Endometrial microvascular endothelial cells (primary cell): Measurements from ENCODE around the gene TBC1D22A. TPM values are rescaled to one million over a fixed set of nuclear protein-coding genes. Genes with fewer than 3 reads are reported as not detected.

Source experiments
- in situ Hi-C: cut with HindIII; loops from 2 replicates; pipeline ENCODE4 v1.10.0; 2017; ENCODE audit warnings: low sequenced_read_pairs, low pct_unique_long_range_greater_than_20kb; ENCODE audit errors: inconsistent ontology term
- total RNA-seq: library from RNA; depleted of rRNA; stranded (reverse); fragments of >200 nt; gene quantifications from one replicate; pipeline ENCODE4 v1.2.3, GENCODE V29; 2015; ENCODE audit errors: inconsistent ontology term

The TBC1D22A gene
- total RNA-seq, 1 donor from 2014 or later = 20.0 TPM

DNA sequence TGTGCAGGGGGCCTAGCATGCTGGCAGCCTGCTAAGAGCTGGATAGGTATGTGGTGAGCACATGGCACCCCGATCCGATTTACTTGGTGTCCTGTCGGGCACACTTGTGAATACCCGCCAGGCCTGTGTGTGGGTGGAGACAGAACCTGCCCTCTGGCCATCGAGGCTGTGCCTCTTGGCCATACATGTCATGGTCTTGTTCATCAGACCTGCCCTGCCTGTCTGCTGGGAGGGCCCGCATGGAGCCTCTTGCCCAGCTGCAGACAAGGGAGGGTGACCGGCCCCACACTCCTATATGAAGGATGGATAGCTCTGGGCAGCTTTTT is 310.2 kb downstream of the TBC1D22A start:
- in situ Hi-C loops = no loop called here

DNA sequence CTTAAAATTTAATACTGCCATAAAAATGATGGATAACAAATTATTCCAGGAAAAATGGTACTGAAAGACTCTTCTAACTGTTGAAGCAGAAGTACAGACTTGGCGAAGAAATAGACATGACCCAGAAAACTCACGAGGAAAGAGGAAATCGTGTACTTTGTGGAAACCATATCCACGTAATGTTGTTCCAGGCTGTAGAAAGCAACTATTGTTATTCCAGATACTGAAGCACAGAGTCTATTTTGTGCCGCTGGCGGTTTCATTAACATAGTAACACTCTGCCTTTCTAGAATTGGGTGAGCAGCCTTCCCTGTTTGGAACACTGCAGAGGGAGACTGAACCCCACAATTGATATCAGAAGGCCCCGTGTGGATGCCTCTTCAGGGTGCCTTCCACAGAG is 310.6 kb downstream of the TBC1D22A start:
- in situ Hi-C loops = no loop called here

DNA sequence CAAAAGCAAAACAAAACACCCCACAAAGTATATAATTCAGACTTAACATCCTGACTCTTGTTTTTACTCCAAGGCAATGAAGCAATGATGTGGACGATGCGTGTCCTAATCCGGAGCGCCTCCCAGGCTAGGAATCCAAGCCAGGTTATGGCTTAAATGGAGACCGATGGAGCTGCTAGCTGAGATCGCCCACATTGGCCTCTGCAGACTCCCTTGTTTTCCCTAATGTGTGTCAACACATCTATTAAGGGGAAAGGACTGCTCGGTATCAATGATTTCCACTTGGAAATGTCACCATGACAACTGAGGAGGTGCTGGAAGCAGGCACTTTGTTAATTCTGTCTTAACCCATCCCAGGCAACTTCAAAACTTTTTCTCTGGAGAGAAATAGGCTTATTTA is 311.7 kb downstream of the TBC1D22A start:
- in situ Hi-C loops = no loop called here

DNA sequence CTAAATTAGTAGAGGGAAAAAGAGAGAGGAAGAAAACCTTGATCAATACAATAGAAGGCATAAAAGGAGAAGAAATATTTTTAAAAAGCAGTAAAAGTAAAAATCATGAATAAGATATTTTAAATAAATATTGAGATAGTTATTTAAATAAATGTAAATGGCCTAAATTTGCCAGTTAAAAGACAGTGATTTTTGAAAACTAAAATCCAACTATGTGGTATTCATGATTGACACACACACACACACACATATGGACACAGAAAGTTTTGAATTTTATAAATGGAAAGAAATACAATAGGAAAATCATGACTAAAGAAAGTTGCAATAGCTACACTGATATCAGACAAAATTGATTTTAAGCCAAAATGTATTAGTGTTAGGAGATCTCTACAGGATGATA is 313.1 kb downstream of the TBC1D22A start:
- in situ Hi-C loops = no loop called here

DNA sequence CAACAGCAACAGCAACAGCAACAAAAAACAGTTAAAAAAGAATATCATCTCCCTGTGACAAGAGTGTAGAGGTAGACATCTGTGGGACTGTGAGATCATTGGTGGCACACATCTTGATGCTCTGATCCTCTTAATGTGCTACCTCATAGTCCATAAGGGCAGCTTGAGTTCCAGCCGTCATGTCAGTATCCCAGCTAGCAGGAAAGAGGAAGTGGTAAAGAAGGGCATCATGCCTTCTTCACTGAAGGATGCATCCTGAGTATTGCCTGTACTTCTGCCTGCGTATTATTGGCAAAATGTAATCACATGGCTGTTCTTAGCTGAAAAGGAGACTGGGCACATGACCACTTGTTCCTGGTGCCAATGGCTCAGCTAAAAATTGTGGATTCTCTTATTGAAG is 314.3 kb downstream of the TBC1D22A start:
- in situ Hi-C loops = no loop called here

DNA sequence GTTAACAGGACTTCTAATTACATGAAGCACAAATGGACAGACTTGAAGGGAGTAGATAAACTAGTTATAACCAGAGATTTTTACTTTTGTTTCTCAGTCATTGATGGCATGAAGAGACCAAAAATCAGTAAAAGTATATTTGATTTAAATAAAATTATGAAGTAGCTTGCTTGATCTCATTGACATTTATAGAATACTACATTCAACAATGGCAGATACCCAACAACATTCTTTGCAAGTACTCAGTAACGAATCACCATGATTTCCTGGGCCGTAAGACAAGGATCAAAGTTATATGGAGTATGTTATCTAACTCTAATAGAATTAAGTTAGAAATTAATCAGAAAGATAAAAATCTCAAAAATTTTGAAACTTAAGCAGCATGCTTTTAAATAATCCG is 317.6 kb downstream of the TBC1D22A start:
- in situ Hi-C loops = no loop called here

DNA sequence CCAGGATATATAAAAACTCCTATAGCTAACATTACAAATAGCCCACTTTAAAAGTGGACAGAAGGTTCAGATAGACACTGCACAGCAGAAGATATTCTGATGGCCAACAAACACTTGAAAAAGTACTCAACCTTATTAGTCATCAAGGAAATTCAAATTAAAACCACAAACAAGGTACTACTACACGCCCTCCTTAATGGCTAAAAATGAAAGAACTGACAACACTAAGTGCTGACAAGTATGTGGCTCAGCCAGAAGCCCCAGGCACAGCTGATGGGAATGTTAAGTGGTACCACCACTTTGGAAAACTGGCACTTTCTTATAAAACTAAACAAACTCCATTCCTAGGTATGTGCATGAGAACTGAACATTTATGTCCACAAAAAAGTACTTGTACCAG is 320.1 kb downstream of the TBC1D22A start:
- in situ Hi-C loops = no loop called here

DNA sequence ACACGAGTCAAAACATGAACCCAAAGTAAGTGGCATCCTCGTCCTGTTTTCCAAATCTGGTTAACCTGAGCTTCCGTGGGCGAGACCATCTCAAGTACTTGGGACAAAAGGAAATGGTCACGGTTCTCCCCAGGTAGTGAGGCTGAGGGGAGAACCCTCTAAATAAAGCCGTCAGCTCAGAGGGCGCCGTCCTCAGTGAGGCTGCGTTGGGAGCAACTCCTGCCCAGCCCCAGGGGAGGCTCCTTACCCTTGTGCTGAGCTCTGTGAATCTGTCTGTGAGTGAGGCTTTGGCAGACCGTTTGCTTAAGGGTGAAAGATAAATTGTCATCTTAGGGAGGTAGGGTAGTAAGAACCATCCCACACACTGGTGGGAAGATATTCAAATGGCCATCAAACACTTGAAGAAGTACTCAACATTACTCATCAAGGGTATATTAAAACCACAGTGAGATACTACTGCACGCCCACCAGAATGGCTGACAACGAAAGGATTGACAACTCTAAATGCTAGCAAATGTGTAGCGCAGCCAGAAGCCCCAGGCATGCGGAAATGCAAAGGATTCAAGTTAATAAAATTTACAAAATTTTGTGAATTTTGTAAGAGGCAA is 321.0 kb downstream of the TBC1D22A start:
- in situ Hi-C loops = no loop called here

DNA sequence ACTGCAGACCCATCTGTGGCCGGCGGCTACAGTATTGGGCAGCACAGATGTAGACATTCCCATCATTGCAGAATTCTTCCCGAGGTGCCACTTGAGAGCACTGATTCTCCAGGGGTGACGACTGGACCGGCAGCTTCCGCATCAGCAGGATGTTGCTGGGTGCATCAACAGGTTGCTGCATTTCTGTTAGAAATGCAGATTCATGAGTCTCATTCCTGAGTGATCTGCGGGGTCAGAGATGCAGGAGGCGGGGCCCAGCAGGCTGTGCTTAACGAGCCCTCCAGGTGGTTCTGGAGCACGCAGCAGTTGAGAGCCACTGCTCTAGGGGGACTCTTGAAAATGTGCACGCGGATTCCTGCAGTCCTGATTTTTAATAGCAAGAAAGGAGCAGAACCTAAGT is 321.8 kb downstream of the TBC1D22A start:
- in situ Hi-C loops = no loop called here

DNA sequence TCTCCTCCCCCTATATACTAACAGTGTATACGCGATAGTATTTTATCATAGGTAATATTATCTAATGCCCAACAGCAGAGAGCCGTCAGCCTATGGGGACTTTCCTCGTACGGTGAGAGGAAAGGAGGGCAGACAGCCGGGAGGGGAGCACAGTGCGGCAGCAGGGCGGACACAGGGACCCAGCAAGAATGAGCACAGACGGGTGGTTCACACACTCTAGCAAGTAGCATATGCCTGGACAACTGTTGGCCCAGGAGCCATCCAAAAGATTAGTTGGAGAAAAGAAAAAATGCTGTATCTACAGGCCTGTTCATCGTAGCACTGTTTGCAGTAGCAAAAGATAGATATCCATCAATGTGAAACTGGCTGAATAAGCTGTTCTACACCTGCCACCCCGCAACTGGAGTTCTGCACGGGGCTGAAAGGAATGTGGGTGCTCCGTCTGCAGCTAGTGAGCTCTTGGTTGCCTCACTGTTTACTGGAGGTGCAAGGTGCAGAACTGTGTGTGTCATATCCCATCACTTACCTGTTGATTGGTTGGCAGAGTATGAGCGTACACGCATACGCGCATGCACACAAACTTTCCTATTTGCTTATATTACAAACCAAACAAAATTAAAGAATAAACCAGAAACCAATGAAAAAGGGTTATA is 324.3 kb downstream of the TBC1D22A start:
- in situ Hi-C loops = no loop called here

DNA sequence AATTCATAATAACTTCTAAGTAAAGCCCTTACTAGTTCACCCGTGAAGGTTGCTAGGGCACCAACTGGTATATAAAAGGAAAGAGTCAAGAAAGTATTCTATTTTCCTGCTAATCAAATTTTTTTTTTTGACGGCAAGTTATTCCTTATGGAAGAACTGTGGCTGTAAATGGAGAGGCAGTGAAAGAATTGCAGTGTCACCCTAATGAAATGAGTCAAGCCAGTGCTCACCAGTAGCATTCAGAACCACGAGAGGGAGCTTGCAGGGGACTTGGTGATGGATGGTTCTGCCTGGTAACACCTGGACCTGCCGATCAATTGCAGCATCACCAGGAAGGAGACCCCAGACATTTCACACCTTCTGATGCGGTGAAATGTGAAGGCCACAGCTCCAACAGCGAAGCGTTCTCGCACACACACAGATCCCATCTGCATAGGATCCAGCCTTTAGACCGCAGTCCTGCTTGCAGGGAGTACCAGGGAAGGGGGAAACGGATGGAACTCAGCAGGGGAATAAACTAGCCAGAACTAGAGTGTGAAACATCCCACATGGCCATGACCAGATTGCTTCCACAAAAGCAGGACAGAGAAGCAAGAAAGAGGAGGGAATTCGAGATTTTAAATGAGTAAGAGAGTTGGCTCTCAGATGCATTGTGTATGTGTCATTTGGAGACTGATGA is 326.2 kb downstream of the TBC1D22A start:
- in situ Hi-C loops = no loop called here

DNA sequence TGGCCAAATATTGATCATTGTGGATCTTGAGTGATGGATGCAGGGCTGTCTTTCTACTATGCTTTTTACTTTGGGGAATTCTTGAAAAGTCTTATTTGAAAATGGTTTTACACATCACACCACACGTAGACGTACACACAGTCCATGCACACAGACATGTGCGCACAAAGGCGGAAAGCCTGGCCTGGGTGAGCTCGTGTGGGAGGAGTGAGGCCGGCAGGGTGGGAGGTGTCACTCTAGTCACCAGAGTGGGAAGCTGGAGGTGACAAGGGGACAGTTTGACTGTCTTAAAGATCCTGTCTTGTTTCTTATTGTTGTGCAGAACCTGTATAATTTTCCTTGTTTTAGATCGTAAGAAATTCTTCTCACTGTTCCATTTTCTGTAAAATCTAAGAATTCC is 326.9 kb downstream of the TBC1D22A start:
- in situ Hi-C loops = no loop called here

DNA sequence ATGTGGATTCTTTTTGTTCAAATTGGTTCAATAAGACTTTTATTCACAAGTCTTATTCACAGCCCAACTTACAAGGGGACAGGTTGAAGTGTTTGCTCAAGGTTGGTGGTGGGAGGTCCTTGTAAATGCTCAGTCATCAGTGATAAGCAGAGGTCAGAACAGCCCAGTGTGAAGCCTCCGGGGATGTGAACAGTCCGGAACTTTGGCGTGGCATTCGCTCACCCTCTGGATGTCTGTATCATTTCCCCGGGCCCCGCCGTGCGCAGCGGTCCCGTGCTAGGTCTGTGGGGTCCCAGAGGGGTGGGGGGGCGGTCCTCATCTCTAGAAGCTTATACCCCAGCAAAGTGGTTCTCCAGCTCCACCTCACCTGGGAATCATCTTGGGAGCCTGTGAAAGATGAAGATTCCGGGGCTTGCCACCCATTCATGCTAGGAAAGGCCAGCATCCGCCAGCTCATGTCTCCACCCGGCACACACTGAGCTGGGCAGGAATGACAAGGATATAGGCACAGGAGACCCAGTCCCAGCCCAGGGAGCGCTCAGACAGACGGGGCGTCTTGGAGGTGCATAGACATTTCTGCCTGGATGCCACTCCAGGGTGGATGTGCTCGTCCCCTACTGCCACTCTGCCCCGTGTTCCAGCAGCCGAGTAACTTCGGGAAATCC is 327.5 kb downstream of the TBC1D22A start:
- in situ Hi-C loops = no loop called here

DNA sequence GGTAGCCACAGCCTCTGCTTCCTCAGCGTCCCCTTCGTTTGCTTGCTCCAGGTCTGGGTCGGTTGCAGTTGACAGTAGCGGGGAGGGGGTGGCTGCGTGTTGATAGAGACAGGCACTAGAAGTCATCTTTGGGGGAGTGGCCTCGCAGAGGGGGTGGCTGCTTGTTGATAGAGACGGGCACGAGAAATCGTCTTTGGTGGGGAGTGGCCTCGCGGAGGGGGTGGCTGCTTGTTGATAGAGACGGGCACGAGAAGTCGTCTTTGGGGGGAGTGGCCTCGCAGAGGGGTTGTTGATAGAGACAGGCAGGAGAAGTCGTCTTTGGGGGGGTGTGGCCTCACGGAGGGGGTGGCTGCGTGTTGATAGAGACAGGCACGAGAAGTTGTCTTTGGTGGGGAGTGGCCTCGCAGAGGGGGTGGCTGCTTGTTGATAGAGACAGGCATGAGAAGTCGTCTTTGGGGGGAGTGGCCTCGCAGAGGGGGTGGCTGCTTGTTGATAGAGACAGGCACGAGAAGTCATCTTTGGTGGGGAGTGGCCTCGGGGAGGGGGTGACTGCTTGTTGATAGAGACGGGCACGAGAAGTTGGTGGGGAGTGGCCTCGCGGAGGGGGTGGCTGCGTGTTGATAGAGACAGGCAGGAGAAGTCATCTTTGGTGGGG is 328.3 kb downstream of the TBC1D22A start:
- in situ Hi-C loops = no loop called here

DNA sequence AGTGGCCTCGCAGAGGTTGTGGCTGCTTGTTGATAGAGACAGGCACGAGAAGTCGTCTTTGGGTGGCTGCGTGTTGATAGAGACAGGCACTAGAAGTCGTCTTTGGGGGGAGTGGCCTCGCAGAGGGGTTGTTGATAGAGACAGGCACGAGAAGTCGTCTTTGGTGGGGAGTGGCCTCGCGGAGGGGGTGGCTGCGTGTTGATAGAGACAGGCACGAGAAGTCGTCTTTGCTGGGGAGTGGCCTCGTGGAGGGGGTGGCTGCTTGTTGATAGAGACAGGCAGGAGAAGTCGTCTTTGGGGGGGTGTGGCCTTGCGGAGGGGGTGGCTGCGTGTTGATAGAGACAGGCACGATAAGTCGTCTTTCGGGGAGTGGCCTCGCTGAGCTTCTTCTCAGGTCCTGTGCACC is 328.8 kb downstream of the TBC1D22A start:
- in situ Hi-C loops = no loop called here

DNA sequence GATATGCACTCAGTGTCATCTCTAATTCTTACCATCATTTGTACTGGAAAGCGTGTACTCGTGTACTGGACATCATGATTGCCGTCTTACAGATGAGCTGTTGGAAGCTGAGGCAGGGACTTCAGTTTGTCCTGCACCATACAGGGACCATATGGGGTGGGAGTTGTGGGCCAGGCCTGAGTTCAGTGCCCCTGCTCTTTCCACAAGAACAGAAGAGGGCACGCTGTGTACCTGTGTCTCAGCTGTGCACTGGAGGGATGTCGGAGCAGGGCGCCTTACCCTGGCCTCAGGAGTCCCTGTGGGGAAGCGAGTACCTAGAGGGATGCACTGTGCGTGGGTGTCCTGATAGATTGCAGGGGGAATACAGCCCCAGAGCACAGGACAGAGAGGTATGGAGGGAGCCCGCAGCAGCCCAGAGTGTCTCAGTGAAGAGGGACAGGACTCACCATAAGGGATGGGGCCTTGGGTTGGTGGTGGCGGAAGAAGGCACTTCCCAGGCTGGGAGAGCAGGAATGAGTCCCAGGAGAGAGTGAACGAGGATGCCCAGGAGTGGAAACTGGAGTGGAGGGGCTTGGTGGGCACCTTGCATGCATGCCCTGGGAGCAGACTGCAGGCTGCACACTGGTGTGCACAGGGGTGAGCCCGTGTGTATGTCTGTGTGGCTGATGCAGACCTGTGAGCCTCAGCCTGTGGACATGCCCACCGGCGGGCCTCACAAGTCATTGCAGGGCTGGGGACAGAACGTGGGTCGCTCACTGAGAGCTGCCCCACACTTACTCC is 329.7 kb downstream of the TBC1D22A start:
- in situ Hi-C loops = no loop called here

DNA sequence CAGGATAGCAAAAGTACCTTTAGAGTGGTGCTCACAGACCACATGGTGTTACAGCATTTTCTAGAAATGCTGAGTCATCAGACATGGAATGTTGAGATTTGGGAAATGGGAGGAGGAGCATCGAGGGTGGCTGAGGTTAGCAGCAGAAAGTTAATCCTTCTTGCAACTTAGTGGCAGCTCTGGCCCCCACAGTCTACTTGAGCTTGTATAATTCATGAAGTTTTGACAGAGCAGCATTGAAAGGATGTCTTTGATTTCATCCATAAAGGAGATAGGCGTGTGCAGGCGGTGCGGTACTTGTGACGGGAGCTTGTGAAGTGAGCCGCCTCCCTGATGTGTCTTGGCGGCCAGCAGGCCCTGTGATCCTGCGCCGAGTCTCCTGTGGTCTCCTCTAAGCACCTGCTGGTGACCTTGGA is 330.5 kb downstream of the TBC1D22A start:
- in situ Hi-C loops = no loop called here

DNA sequence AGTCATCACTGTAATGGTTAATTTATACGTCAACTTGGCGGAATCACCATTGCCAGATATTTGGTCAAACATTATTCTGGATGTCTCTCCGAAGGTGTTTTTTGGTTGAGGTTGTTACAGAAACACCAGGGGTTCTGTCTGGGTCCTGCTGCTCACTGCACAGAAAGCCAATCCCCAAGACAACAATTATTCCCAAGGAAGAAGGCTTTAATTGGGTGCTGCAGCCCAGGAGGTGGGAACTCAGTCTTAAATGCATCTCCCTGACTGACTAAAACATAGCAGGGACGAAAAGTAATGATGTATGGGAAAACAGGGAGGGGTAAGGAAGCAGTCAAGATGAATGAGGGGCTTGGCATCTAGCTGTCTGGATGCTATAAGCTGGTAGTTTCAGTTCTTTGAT is 331.3 kb downstream of the TBC1D22A start:
- in situ Hi-C loops = no loop called here

DNA sequence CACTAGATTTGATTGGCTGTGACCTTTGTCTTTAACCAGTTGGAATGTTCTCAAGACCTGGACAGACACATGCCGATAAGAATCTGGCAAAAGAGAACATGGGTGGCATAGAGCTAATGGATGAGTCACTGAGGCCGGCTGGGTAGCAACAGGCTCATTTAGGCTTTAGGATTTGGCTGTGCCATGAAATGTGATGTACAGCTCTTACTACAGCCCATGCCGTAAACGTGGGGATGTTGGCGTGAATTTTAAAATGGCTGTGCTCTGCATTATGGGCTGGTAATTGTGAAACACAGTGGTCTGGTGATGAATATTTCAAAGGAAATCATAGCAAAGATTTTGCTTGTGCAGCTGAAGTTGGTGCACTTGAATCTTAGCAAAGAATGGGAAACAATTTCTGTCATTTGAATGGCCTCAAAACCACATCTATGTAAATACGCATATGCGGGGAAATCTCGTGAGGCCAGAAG is 332.4 kb downstream of the TBC1D22A start:
- in situ Hi-C loops = no loop called here
